Colonic mucosa (tissue), 4 donors: ENCODE measurements around the gene MYLK. TPM values are rescaled to one million over a fixed set of nuclear protein-coding genes. Genes with fewer than 3 reads are reported as not detected.

Experiments
- DNase-seq: peaks from one replicate; pipeline ENCODE4 v3.0.0-alpha.2; 2020
- H3K27ac ChIP-seq: fragments of 200-600 bp; one replicate; pipeline ENCODE4 v1.8.0; 2021
- H3K27me3 ChIP-seq: fragments of 200-600 bp; one replicate; pipeline ENCODE4 v1.8.0; 2021
- H3K36me3 ChIP-seq: fragments of 200-600 bp; one replicate; pipeline ENCODE4 v1.8.0; 2021
- H3K4me1 ChIP-seq: fragments of 200-600 bp; one replicate; pipeline ENCODE4 v1.8.0; 2021; ENCODE audit warnings: mild to moderate bottlenecking
- H3K4me3 ChIP-seq: fragments of 200-600 bp; one replicate; pipeline ENCODE4 v1.8.0; 2021
- H3K9ac ChIP-seq, 2 donors: one replicate each; pipeline ENCODE4 v1.7.0; 2013; ENCODE audit warnings: control low read depth in 2 of 2, low read depth in 2 of 2, low read length in 2 of 2
- H3K9me3 ChIP-seq: fragments of 200-600 bp; one replicate; pipeline ENCODE4 v1.8.0; 2021
- intact Hi-C: fragments of 100-400 bp; cut with DNase I; formaldehyde crosslinking; loops from one replicate; pipeline ENCODE4 v1.14.1; 2022
- total RNA-seq, 2 donors: library from RNA; stranded (reverse); fragmentation: NEBNext Ultra II Directional in 1 of 2; extraction: Animal tissue kit (Norgen Biotek cat#: 25700) in 1 of 2; gene quantifications; one replicate each; pipeline ENCODE4 v1.2.1, GENCODE V29; 2021
- TF ChIP-seq, protein P1 (sequence below): fragments of 200-600 bp; IDR thresholded peaks from one replicate; pipeline ENCODE4 v1.8.0; 2022; ENCODE audit warnings: antibody characterized with exemption, mild to moderate bottlenecking
- donor health status: healthy.
- donor health status: DM: no; HTN: no; CAD: no.
- donor health status: DM: no; HTN: no; CAD: no.

MYLK gene
- total RNA-seq, 2 donors from 2014 or later, result 58.8 to 267 TPM

DNA sequence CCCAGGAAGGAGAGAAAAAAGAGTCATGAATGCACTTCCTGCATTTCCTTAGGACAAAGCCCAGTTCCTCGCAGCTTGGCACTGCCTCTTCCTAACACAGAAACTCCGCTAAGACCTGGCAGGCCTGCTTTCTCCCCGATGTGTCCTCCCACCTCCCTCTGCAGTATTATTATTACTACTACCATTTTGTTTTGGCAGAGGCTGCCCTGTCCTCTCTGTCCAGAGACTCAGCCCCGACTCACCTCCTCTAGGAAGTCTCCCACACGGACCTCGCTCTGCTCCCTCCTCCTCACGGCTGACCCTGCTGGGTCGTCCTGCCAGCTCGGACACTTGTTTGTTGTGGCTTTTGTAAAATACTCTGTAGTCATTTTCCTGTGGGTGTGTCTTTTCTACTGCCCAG lies 192.1 kb downstream of the MYLK start:
- Histone ChIP-seq H3K4me3 (no peak overlapping the region), H3K27me3 (no peaks in the 10 kb centered on the region), H3K9me3 (no peaks in the 10 kb centered on the region), H3K36me3 (no peaks in the 10 kb centered on the region), H3K27ac (no peak overlapping the region), H3K9ac (no peak overlapping the region), H3K4me1 (no peaks in the 10 kb centered on the region)
- TF ChIP-seq, protein P1, sequence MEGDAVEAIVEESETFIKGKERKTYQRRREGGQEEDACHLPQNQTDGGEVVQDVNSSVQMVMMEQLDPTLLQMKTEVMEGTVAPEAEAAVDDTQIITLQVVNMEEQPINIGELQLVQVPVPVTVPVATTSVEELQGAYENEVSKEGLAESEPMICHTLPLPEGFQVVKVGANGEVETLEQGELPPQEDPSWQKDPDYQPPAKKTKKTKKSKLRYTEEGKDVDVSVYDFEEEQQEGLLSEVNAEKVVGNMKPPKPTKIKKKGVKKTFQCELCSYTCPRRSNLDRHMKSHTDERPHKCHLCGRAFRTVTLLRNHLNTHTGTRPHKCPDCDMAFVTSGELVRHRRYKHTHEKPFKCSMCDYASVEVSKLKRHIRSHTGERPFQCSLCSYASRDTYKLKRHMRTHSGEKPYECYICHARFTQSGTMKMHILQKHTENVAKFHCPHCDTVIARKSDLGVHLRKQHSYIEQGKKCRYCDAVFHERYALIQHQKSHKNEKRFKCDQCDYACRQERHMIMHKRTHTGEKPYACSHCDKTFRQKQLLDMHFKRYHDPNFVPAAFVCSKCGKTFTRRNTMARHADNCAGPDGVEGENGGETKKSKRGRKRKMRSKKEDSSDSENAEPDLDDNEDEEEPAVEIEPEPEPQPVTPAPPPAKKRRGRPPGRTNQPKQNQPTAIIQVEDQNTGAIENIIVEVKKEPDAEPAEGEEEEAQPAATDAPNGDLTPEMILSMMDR, result no peak
- intact Hi-C loops, result no loop called here
- no peak for DNase-seq

DNA sequence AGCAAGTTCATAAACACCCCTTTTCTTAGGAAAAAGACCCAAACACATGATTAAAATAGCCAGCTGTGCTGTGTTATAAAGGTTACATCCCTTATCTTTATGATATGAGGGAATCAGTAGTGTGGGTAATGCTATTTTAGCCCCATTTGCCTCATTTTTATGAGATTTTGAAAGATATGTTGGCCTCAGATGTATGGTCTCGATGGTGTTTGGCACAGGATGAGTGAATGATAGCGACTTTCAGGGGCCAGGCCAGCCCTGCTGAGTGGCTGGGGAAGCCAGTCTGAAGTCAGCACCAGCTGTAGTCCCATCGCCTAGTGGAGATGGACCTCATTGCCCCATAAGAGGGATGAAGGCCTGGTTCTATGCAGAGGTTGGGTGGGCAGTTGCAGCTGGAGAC lies 194.3 kb downstream of the MYLK start:
- no peaks in the 10 kb centered on the region for H3K4me1 ChIP-seq
- no peak for DNase-seq
- H3K27me3 ChIP-seq, result no peaks in the 10 kb centered on the region
- H3K9ac ChIP-seq, result no peak overlapping the region
- H3K9me3 ChIP-seq, result no peaks in the 10 kb centered on the region
- intact Hi-C loops, result no loop called here
- no peak overlapping the region for H3K27ac ChIP-seq
- H3K4me3 ChIP-seq, result no peak overlapping the region
- H3K36me3 ChIP-seq, result no peaks in the 10 kb centered on the region
- TF ChIP-seq, protein P1, result no peak

DNA sequence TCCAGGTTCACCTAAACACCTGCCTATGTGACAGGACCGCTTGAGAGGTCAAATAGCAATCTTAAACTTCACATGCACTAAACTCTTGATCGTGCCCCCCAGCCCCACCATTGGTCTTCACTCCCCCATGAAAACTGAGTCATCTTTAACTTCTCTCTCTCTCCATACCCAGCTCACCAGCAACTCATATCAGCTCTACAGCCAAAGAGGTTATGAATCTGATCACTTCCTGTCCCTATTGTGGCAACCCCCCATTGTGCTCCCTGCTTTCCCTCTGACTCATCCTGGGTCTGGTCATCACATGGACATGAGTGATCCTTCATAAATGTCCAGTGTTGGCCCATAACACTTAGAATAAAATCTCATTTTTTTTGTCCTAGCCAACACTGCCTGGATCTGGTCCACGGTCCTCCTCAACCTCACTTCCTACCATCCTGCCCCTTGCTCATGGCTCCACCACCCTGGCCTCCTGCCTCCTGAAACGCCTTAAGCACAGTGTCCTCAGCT lies 195.8 kb downstream of the MYLK start:
- Histone ChIP-seq H3K9ac (no peak overlapping the region), H3K9me3 (no peaks in the 10 kb centered on the region), H3K27ac (no peak overlapping the region), H3K4me3 (no peak overlapping the region), H3K4me1 (no peaks in the 10 kb centered on the region), H3K27me3 (no peaks in the 10 kb centered on the region), H3K36me3 (no peaks in the 10 kb centered on the region)
- no peak for DNase-seq
- intact Hi-C loops, result no loop called here
- TF ChIP-seq, protein P1, result no peak

DNA sequence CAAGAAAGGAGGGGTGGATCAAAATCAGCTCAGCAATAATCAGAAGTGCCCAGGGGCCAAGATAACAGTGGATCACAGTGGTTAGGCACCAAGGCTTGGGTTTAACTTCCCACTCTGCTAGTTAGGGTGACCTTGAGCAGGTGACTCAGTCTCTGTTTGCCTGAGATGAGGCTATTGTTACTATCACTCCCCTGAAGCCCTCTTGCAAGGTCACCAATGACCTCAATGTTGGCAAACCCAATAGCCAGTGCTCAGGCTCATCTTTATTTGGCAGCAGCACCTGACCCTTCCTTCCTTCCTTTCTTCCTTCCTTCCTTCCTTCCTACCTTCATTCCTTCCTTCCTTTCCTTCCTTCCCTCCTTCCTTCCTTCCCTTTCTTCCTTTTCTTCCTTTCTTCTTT lies 196.8 kb downstream of the MYLK start:
- intact Hi-C loops, result no loop called here
- DNase-seq, result no peak
- no peak overlapping the region for H3K27ac ChIP-seq

DNA sequence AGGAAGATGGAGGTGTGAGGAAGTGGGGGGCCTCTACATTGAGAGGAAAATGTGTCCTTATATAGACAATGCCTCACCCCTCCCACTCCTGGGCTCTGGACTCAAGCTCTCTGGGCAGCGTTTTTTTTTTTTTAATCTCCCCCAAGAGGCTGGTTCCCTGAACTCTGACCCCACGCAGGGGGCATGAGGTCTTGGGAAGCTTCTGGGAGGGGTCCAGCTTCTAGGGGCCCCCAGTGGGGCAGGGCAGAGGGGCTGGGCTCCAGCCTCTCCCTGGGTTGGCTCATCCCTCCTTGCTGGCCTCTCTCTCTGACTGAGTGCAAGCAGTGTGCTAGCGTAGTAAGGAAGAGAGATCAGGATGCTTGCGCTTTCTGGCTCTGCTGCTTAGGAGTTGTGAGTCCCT lies 197.9 kb downstream of the MYLK start:
- TF ChIP-seq, protein P1, result no peak
- Histone ChIP-seq H3K36me3 (no peaks in the 10 kb centered on the region), H3K27me3 (no peaks in the 10 kb centered on the region), H3K4me1 (no peaks in the 10 kb centered on the region), H3K27ac (no peak overlapping the region), H3K4me3 (no peak overlapping the region), H3K9me3 (no peaks in the 10 kb centered on the region), H3K9ac (no peak overlapping the region)
- DNase-seq, result no peak
- intact Hi-C loops, result no loop called here

More for the DNA sequence above, 196.8 kb downstream of the MYLK start:
- Histone ChIP-seq H3K4me3 (no peak overlapping the region), H3K36me3 (no peaks in the 10 kb centered on the region), H3K4me1 (no peaks in the 10 kb centered on the region), H3K9ac (no peak overlapping the region), H3K27me3 (no peaks in the 10 kb centered on the region), H3K9me3 (no peaks in the 10 kb centered on the region)
- TF ChIP-seq, protein P1, result no peak
